Hepatocyte (in vitro differentiated cells): ENCODE data around the gene HERC4. TPM values are rescaled to one million over a fixed set of nuclear protein-coding genes. Genes with fewer than 3 reads are reported as not detected.

Source experiments
- DNase-seq: peaks from one replicate; pipeline ENCODE4 v3.0.0-alpha.2; 2016; ENCODE audit warnings: low spot score
- H2AFZ ChIP-seq: fragments of 200-600 bp; sonication (generic); 2 replicates; pipeline ENCODE4 v1.6.0; 2016; ENCODE audit warnings: antibody characterized with exemption, mild to moderate bottlenecking
- H3K27ac ChIP-seq: fragments of 200-600 bp; sonication (generic); 2 replicates; pipeline ENCODE4 v1.5.1; 2016; ENCODE audit warnings: mild to moderate bottlenecking
- H3K27me3 ChIP-seq: fragments of 200-600 bp; sonication (generic); 2 replicates; pipeline ENCODE4 v1.6.1; 2016
- H3K36me3 ChIP-seq: fragments of 200-600 bp; sonication (generic); replicated peaks from 2 replicates; pipeline ENCODE4 v1.5.1; 2016; ENCODE audit warnings: low read depth; ENCODE audit not compliant: insufficient read depth
- H3K4me1 ChIP-seq: fragments of 200-600 bp; sonication (generic); 2 replicates; pipeline ENCODE4 v1.5.1; 2016; ENCODE audit warnings: mild to moderate bottlenecking, moderate library complexity; ENCODE audit not compliant: insufficient read depth
- H3K4me2 ChIP-seq: fragments of 200-600 bp; sonication (generic); 2 replicates; pipeline ENCODE4 v1.6.0; 2016
- H3K4me3 ChIP-seq: fragments of 200-600 bp; sonication (generic); 2 replicates; pipeline ENCODE4 v1.5.1; 2016; ENCODE audit warnings: mild to moderate bottlenecking
- H3K79me2 ChIP-seq: fragments of 200-600 bp; sonication (generic); 2 replicates; pipeline ENCODE4 v1.6.0; 2017; ENCODE audit warnings: mild to moderate bottlenecking
- H3K9me2 ChIP-seq: fragments of 200-600 bp; sonication (generic); replicated peaks from 2 replicates; pipeline ENCODE4 v1.6.0; 2017; ENCODE audit warnings: mild to moderate bottlenecking; ENCODE audit not compliant: insufficient read depth
- H3K9me3 ChIP-seq: fragments of 200-600 bp; sonication (generic); 2 replicates; pipeline ENCODE4 v1.5.1; 2016; ENCODE audit warnings: low read depth, mild to moderate bottlenecking
- H4K20me1 ChIP-seq: fragments of 200-600 bp; sonication (generic); 2 replicates; pipeline ENCODE4 v1.6.0; 2016; ENCODE audit warnings: mild to moderate bottlenecking; ENCODE audit not compliant: insufficient read depth, poor library complexity, severe bottlenecking
- EZH2 ChIP-seq: fragments of 200-600 bp; sonication (generic); IDR thresholded peaks from 2 replicates; pipeline ENCODE4 v1.6.1; 2016; ENCODE audit warnings: antibody characterized with exemption, mild to moderate bottlenecking, borderline replicate concordance
- EZH2phosphoT487 ChIP-seq: fragments of 200-600 bp; sonication (generic); IDR thresholded peaks from one replicate; pipeline ENCODE4 v1.6.1; 2018; ENCODE audit warnings: antibody characterized with exemption, mild to moderate bottlenecking, low read depth, moderate library complexity; ENCODE audit not compliant: unreplicated experiment, severe bottlenecking
- WGBS: methylation state at CpG from one replicate; pipeline ENCODE4 v1.1.6; 2016; ENCODE audit warnings: low lambda C conversion rate; ENCODE audit errors: missing lambda C conversion rate; 5-methylcytosine and 5-hydroxymethylcytosine counted together
- polyA plus RNA-seq: library from polyadenylated mRNA; unstranded; fragments of >200 nt; fragmentation: Nextera tagmentation; extraction: Ambion mirVana; gene quantifications from 2 replicates; pipeline ENCODE4 v1.2.1, GENCODE V29; 2016
- total RNA-seq: library from RNA; depleted of rRNA; stranded (reverse); fragments of >200 nt; gene quantifications from 2 replicates; pipeline ENCODE4 v1.2.3, GENCODE V29; 2014
- TF ChIP-seq, protein P1 (sequence below): fragments of 200-600 bp; sonication (generic); IDR thresholded peaks from 2 replicates; pipeline ENCODE4 v1.5.1; 2016; ENCODE audit warnings: antibody characterized with exemption, mild to moderate bottlenecking; ENCODE audit not compliant: poor library complexity

The HERC4 gene
- total and polyA plus RNA-seq, 2 experiments from 2014 or later = 23.3 to 54.0 TPM

DNA sequence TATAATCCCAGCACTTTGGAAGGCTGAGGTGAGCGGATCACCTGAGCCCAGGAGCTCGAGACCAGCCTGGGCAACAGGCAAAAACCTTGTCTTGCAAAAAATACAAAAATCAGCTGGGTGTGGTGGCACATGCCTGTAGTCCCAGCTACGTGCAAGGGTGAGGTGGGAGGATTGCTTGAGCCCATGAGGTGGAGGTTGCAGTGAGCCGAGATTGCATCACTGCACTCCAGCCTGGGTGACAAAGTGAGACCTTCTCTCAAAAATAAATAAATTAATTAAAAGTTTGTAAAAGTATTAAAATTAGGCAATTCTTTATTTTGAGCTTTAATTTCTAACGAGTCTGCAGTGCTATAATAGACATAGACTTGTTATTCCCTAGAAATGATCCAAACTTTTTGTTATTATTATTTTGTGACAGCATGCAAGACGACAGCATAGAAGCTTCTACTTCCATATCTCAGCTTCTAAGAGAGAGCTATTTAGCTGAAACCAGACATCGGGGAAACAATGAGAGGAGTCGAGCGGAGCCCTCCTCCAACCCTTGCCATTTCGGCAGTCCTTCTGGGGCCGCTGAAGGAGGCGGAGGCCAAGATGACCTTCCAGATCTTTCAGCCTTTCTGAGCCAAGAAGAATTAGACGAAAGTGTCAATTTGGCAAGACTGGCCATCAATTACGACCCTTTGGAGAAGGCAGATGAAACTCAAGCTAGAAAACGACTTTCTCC, 46.1 kb upstream of the HERC4 start:
- no peaks in the 10 kb centered on the region for H4K20me1 ChIP-seq
- TF ChIP-seq EZH2phosphoT487 = no peak
- TF ChIP-seq, protein P1, sequence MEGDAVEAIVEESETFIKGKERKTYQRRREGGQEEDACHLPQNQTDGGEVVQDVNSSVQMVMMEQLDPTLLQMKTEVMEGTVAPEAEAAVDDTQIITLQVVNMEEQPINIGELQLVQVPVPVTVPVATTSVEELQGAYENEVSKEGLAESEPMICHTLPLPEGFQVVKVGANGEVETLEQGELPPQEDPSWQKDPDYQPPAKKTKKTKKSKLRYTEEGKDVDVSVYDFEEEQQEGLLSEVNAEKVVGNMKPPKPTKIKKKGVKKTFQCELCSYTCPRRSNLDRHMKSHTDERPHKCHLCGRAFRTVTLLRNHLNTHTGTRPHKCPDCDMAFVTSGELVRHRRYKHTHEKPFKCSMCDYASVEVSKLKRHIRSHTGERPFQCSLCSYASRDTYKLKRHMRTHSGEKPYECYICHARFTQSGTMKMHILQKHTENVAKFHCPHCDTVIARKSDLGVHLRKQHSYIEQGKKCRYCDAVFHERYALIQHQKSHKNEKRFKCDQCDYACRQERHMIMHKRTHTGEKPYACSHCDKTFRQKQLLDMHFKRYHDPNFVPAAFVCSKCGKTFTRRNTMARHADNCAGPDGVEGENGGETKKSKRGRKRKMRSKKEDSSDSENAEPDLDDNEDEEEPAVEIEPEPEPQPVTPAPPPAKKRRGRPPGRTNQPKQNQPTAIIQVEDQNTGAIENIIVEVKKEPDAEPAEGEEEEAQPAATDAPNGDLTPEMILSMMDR = no peak
- no peak for TF ChIP-seq EZH2
- no peak overlapping the region for H3K27ac ChIP-seq
- no peaks in the 10 kb centered on the region for H3K27me3 ChIP-seq
- H3K9me2 ChIP-seq = no peaks in the 10 kb centered on the region
- no peak for DNase-seq
- H3K4me2 ChIP-seq = no peak overlapping the region
- WGBS = 89% methylated on average over 15 of the region's 15 CpGs
- no peak overlapping the region for H2AFZ ChIP-seq
- no peaks in the 10 kb centered on the region for H3K36me3 ChIP-seq
- no peak overlapping the region for H3K4me3 ChIP-seq
- H3K9me3 ChIP-seq = no peaks in the 10 kb centered on the region
- no peaks in the 10 kb centered on the region for H3K4me1 ChIP-seq
- no peaks in the 10 kb centered on the region for H3K79me2 ChIP-seq

DNA sequence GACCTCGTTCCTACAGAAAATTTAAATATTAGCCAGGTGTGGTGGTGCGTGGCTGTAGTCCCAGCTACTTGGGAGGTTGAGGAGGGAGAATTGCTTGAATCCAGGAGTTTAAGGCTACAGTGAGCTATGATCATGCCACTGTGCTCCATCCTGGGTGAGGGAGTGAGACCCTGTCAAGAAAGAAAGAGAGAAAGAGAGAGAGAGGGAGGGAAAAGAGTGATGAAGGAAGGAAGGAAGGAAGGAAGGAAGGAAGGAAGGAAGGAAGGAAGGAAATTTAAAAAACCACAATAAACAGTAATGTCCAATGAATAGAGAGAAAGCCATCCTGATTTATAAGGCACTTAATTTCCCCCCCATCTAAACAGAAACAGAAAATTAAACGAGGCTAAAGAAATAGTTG, 43.6 kb upstream of the HERC4 start:
- no peaks in the 10 kb centered on the region for H3K9me2 ChIP-seq
- 89% methylated on average over 3 of the region's 3 CpGs for WGBS
- no peaks in the 10 kb centered on the region for H3K79me2 ChIP-seq
- no peaks in the 10 kb centered on the region for H4K20me1 ChIP-seq
- H2AFZ ChIP-seq = no peak overlapping the region
- no peak for DNase-seq
- H3K9me3 ChIP-seq = no peaks in the 10 kb centered on the region
- no peaks in the 10 kb centered on the region for H3K4me1 ChIP-seq
- no peak overlapping the region for H3K4me3 ChIP-seq
- no peaks in the 10 kb centered on the region for H3K36me3 ChIP-seq
- no peak overlapping the region for H3K4me2 ChIP-seq
- no peaks in the 10 kb centered on the region for H3K27me3 ChIP-seq
- no peak overlapping the region for H3K27ac ChIP-seq
- TF ChIP-seq, protein P1 = no peak
- TF ChIP-seq EZH2phosphoT487 = no peak
- no peak for TF ChIP-seq EZH2

DNA sequence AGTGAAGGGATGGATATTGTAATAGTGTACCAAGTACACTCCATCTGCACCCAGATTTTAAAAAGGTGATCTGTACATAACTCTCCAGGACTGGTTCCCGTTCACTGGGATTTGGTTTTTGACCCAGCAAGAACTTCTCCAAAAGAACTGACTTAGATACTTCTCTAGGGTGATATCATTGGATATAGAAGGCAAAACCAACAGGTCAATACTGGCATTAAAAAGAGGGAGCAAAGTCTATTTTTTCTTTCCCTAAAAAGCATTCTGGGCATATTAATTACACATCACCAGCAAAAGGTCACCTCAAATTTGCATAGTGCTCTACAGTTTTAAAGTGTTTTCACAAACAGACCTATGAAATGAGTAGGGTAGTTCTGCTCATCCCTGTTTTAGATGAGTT, 37.8 kb upstream of the HERC4 start:
- Histone ChIP-seq H3K4me1 (no peaks in the 10 kb centered on the region), H2AFZ (no peak overlapping the region), H4K20me1 (no peaks in the 10 kb centered on the region), H3K4me3 (no peak overlapping the region), H3K27me3 (no peaks in the 10 kb centered on the region), H3K27ac (no peak overlapping the region), H3K4me2 (no peak overlapping the region), H3K36me3 (no peaks in the 10 kb centered on the region), H3K79me2 (no peaks in the 10 kb centered on the region), H3K9me3 (no peaks in the 10 kb centered on the region), H3K9me2 (no peaks in the 10 kb centered on the region)
- no peak for DNase-seq
- WGBS = 96% methylated on average over 1 of the region's 1 CpG
- TF ChIP-seq, protein P1 = no peak
- no peak for TF ChIP-seq EZH2
- no peak for TF ChIP-seq EZH2phosphoT487
